Measurements from ENCODE around the gene PLPP4. TPM values are rescaled to one million over a fixed set of nuclear protein-coding genes. Genes with fewer than 3 reads are reported as not detected.

PLPP4 gene
- total and polyA plus RNA-seq, 10 of the 15 experiments (the other 5 are each of a cell fraction or from before 2014, with no cell fraction given) = 0.08 to 3.1 (median 0.26) TPM; not detected in 3

DNA sequence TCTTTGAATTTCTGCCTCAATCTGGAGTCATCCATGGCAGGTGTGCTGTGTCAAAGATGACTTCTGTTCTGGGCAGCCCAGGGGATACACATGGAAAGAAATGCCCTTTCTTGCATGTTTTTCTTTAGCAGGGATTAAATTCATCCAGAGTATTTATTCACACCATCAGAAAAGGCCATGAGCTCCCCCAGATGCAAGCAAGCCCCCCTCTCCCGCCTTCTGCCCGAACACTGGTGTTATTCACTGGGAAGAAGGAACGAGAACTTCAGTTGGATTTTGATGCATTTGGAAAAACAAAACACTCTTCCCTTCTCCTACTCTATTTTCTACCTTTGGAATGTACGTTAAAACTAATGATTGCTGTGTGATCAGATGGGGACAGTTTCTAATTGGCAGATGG lies 1.4 kb downstream of the PLPP4 start:
- TF ChIP-seq NR2F1 (conservative IDR thresholded peaks at IDR 0.05) = no peak
- TF ChIP-seq JUND (IDR thresholded peaks at IDR 0.05; ENCODE audit: low read depth, low read length) = no peak
- TF ChIP-seq POU2F2 (IDR thresholded peaks at IDR 0.05; ENCODE audit: borderline replicate concordance, low read depth, low read length) = no peak
- no peak for TF ChIP-seq ZSCAN29 (IDR thresholded peaks at IDR 0.05)
- no peak for TF ChIP-seq TARDBP (IDR thresholded peaks at IDR 0.05; ENCODE audit: borderline replicate concordance)
- no peak for TF ChIP-seq MTA2 (IDR thresholded peaks at IDR 0.05; ENCODE audit: low read depth)
- TF ChIP-seq MEF2B (IDR thresholded peaks at IDR 0.05; ENCODE audit: partially characterized antibody, poor library complexity, severe bottlenecking) = no peak
- in situ Hi-C loops (cut with MboI) (no loop called here), intact Hi-C loops (cut with micrococcal nuclease; ENCODE audit: unreplicated experiment) (no loop called here)
- no peak overlapping the region for H3K27ac ChIP-seq (ENCODE audit: control insufficient read depth, insufficient read depth)
- ChIA-PET POLR2A (no interaction called here), SMC1A (ENCODE audit: uncharacterized antibody, unreplicated experiment) (interaction anchor here (0.6 kb wide), 1 partner anchor 35 kb away, joined by 3 read pairs; no protein-coding TSS in a partner anchor), RAD21 (ENCODE audit: unreplicated experiment) (no interaction called here), CTCF (no interaction called here)
- no peak for FAIRE-seq
- DNase-seq (ENCODE audit: low read depth, low spot score) = no peak
- no peak overlapping the region for H3K4me3 ChIP-seq
- no peak overlapping the region for H2AFZ ChIP-seq (ENCODE audit: control insufficient read depth, low read depth, low read length)
- ATAC-seq = no peak
- H3K4me2 ChIP-seq (ENCODE audit: control insufficient read depth, insufficient read depth) = no peak overlapping the region
- WGBS (ENCODE audit: insufficient coverage, insufficient replicate concordance, low lambda C conversion rate, missing lambda C conversion rate) = 24% methylated on average over 4 of the region's 4 CpGs
- H3K9me3 ChIP-seq (replicated peaks; ENCODE audit: control insufficient read depth, insufficient read depth, low read length) = no peaks in the 10 kb centered on the region
- no peaks in the 10 kb centered on the region for H3K79me2 ChIP-seq (ENCODE audit: control insufficient read depth, insufficient read depth, low read length)
- H3K9ac ChIP-seq (ENCODE audit: control insufficient read depth, insufficient read depth, low read length) = no peak overlapping the region
- H3K36me3 ChIP-seq (ENCODE audit: control insufficient read depth in 2 of 2, insufficient read depth in 2 of 2, low read length in 1 of 2) = no peaks in the 10 kb centered on the region
- peaks cover 5 to 11% of the 10 kb centered on the region in 2 experiments for H3K27me3 ChIP-seq (replicated peaks in 1 of 2; ENCODE audit: control insufficient read depth in 2 of 2, insufficient read depth in 2 of 2, low read length in 1 of 2)
- BruUV-seq (replicated peaks) = no TSS peak
- no peaks in the 10 kb centered on the region for H3K4me1 ChIP-seq (ENCODE audit: control insufficient read depth, insufficient read depth, low read length)
- no peaks in the 10 kb centered on the region for H4K20me1 ChIP-seq (ENCODE audit: control insufficient read depth, insufficient read depth)

DNA sequence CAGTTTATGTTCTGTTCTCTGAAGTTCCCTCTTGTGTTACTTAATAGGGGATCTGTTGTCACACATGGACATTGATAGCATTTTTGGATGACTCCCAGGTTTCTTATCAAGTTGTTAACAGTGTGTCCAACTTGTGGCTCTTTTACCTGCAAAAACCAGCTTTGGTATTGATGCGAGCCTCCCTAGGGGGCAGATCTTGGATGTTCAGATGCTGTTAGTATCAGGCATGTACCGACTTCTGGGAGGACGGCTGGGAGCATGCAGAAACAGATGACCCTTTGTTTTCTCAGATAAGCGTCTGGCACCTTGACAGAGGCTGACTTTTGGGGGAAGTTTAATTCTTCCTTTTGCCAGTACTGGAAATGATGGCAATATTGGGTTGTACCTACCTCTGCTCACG lies 2.2 kb downstream of the PLPP4 start:
- RAD21 ChIA-PET (ENCODE audit: unreplicated experiment) = no interaction called here
- no peak for FAIRE-seq
- TF ChIP-seq, protein P1, sequence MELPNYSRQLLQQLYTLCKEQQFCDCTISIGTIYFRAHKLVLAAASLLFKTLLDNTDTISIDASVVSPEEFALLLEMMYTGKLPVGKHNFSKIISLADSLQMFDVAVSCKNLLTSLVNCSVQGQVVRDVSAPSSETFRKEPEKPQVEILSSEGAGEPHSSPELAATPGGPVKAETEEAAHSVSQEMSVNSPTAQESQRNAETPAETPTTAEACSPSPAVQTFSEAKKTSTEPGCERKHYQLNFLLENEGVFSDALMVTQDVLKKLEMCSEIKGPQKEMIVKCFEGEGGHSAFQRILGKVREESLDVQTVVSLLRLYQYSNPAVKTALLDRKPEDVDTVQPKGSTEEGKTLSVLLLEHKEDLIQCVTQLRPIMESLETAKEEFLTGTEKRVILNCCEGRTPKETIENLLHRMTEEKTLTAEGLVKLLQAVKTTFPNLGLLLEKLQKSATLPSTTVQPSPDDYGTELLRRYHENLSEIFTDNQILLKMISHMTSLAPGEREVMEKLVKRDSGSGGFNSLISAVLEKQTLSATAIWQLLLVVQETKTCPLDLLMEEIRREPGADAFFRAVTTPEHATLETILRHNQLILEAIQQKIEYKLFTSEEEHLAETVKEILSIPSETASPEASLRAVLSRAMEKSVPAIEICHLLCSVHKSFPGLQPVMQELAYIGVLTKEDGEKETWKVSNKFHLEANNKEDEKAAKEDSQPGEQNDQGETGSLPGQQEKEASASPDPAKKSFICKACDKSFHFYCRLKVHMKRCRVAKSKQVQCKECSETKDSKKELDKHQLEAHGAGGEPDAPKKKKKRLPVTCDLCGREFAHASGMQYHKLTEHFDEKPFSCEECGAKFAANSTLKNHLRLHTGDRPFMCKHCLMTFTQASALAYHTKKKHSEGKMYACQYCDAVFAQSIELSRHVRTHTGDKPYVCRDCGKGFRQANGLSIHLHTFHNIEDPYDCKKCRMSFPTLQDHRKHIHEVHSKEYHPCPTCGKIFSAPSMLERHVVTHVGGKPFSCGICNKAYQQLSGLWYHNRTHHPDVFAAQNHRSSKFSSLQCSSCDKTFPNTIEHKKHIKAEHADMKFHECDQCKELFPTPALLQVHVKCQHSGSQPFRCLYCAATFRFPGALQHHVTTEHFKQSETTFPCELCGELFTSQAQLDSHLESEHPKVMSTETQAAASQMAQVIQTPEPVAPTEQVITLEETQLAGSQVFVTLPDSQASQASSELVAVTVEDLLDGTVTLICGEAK (IDR thresholded peaks at IDR 0.05; ENCODE audit: borderline replicate concordance) = no peak
- TF ChIP-seq SIX5 (IDR thresholded peaks at IDR 0.05; ENCODE audit: low read depth, low read length, severe bottlenecking) = no peak
- TF ChIP-seq BACH1 (IDR thresholded peaks at IDR 0.05; ENCODE audit: borderline replicate concordance) = no peak
- TF ChIP-seq CREM (IDR thresholded peaks at IDR 0.05; ENCODE audit: low read depth) = no peak
- no peak for TF ChIP-seq MXI1 (IDR thresholded peaks at IDR 0.05; ENCODE audit: low read depth, low read length)
- TF ChIP-seq, protein P2, sequence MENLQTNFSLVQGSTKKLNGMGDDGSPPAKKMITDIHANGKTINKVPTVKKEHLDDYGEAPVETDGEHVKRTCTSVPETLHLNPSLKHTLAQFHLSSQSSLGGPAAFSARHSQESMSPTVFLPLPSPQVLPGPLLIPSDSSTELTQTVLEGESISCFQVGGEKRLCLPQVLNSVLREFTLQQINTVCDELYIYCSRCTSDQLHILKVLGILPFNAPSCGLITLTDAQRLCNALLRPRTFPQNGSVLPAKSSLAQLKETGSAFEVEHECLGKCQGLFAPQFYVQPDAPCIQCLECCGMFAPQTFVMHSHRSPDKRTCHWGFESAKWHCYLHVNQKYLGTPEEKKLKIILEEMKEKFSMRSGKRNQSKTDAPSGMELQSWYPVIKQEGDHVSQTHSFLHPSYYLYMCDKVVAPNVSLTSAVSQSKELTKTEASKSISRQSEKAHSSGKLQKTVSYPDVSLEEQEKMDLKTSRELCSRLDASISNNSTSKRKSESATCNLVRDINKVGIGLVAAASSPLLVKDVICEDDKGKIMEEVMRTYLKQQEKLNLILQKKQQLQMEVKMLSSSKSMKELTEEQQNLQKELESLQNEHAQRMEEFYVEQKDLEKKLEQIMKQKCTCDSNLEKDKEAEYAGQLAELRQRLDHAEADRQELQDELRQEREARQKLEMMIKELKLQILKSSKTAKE (IDR thresholded peaks at IDR 0.05; ENCODE audit: low read depth, poor library complexity, severe bottlenecking) = no peak
- no peak for TF ChIP-seq SIN3A (IDR thresholded peaks at IDR 0.05; ENCODE audit: low read depth, low read length)

More for the DNA sequence above, 2.2 kb downstream of the PLPP4 start:
- in situ Hi-C loops (cut with MboI) (no loop called here), intact Hi-C loops (cut with micrococcal nuclease; ENCODE audit: unreplicated experiment) (no loop called here)
- BruUV-seq (replicated peaks) = no TSS peak
- Histone ChIP-seq H3K4me1 (ENCODE audit: control insufficient read depth, insufficient read depth, low read length) (no peaks in the 10 kb centered on the region), H4K20me1 (ENCODE audit: control insufficient read depth, insufficient read depth) (no peaks in the 10 kb centered on the region), H3K9me3 (replicated peaks; ENCODE audit: control insufficient read depth, insufficient read depth, low read length) (no peaks in the 10 kb centered on the region), H3K9ac (ENCODE audit: control insufficient read depth, insufficient read depth, low read length) (no peak overlapping the region), H2AFZ (ENCODE audit: control insufficient read depth, low read depth, low read length) (no peak overlapping the region), H3K4me3 (no peak overlapping the region), H3K79me2 (ENCODE audit: control insufficient read depth, insufficient read depth, low read length) (no peaks in the 10 kb centered on the region), H3K4me2 (ENCODE audit: control insufficient read depth, insufficient read depth) (no peak overlapping the region), H3K36me3 (ENCODE audit: control insufficient read depth in 2 of 2, insufficient read depth in 2 of 2, low read length in 1 of 2) (no peaks in the 10 kb centered on the region), H3K27me3 (replicated peaks in 1 of 2; ENCODE audit: control insufficient read depth in 2 of 2, insufficient read depth in 2 of 2, low read length in 1 of 2) (peaks cover 5 to 11% of the 10 kb centered on the region in 2 experiments), H3K27ac (ENCODE audit: control insufficient read depth, insufficient read depth) (no peak overlapping the region)
- ChIA-PET CTCF (no interaction called here), SMC1A (ENCODE audit: uncharacterized antibody, unreplicated experiment) (no interaction called here), POLR2A (no interaction called here)
- WGBS (ENCODE audit: insufficient coverage, insufficient replicate concordance, low lambda C conversion rate, missing lambda C conversion rate) = 2% methylated on average over 5 of the region's 5 CpGs
- ATAC-seq (no peak), DNase-seq (ENCODE audit: low read depth, low spot score) (no peak)

Data from GM12878 (cell line).